AG04450 (cell line): ENCODE measurements around the gene TAS2R5. TPM values are rescaled to one million over a fixed set of nuclear protein-coding genes. Genes with fewer than 3 reads are reported as not detected.
"Not testable (repeated sequence)": the region's sequence is repeated elsewhere in the genome, so short reads cannot be mapped to it uniquely, and the experiment has no call there.

Experiments
- CTCF ChIA-PET: fragments of 300-600, 350-600 bp; formaldehyde crosslinking; extraction: SDS; loops from one replicate; lab custom pipeline; 2022; ENCODE audit warnings: antibody characterized with exemption, inconsistent platforms; lab: Charles Lee
- POLR2A ChIA-PET: fragments of 350-600 bp; formaldehyde crosslinking; extraction: SDS; loops from one replicate; lab custom pipeline; 2021; ENCODE audit warnings: antibody characterized with exemption, inconsistent platforms; lab: Yijun Ruan, JAX
- DNase-seq: peaks from one replicate; pipeline ENCODE4 v3.0.0-alpha.2; 2011; ENCODE audit warnings: low read depth, low spot score
- H3K27ac ChIP-seq: one replicate; pipeline ENCODE4 v1.5.1; 2012; ENCODE audit warnings: low read depth, low read length, control low read depth
- H3K27me3 ChIP-seq: one replicate; pipeline ENCODE4 v1.6.0; 2012; ENCODE audit warnings: low read length; ENCODE audit not compliant: control insufficient read depth, insufficient read depth
- H3K4me3 ChIP-seq: 2 replicates; pipeline ENCODE4 v1.5.1; 2011; ENCODE audit warnings: mild to moderate bottlenecking, low read depth, low read length, control low read depth
- H3K9me3 ChIP-seq: 2 replicates; pipeline ENCODE4 v1.5.1; 2012; ENCODE audit warnings: low read length; ENCODE audit not compliant: control insufficient read depth, insufficient read depth
- CTCF ChIP-seq: IDR thresholded peaks from 2 replicates; pipeline ENCODE4 v1.5.1; 2011; ENCODE audit warnings: low read depth, low read length, control low read depth, inconsistent platforms
- polyA plus RNA-seq: library from polyadenylated mRNA; depleted of rRNA; stranded (reverse); fragments of >200 nt; gene quantifications from 2 replicates; pipeline ENCODE4 v1.2.3, GENCODE V29; 2011

TAS2R5 gene
- polyA plus RNA-seq, 1 experiment: 0.81 TPM

DNA sequence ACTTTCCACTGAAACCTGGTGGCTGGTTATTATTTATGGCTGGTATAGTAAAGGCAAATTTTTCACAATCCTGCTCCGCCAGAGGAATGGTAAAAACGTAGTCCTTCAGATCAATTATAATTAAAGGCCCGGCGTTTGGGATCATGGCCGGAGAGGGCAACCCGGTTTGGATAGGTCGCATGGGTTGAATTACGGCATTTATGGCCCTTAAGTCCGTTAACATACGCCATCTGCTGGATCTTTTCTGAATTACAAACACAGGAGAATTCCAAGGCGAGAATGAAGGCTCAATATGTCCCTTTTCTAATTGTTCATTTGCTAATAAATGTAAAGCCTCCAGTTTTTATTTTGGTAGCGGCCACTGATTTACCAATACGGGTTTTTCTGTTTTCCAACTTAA lies 37.4 kb upstream of the TAS2R5 start:
- peak; percentile 21; the same call in 1 of the 2 replicates for TF ChIP-seq CTCF
- Histone ChIP-seq H3K27ac (no peak overlapping the region), H3K27me3 (no peaks in the 10 kb centered on the region), H3K9me3 (peaks cover 16% of the 10 kb centered on the region), H3K4me3 (no peak overlapping the region)
- CTCF ChIA-PET: no interaction called here
- POLR2A ChIA-PET: no interaction called here
- no peak for DNase-seq

- Histone ChIP-seq H3K9me3 (peaks cover 16% of the 10 kb centered on the region), H3K27ac (no peak overlapping the region), H3K27me3 (no peaks in the 10 kb centered on the region), H3K4me3 (no peak overlapping the region)
- CTCF ChIA-PET: interaction anchor here (1.2 kb wide), 1 partner anchor 31 kb away, joined by 8 read pairs; no protein-coding TSS in a partner anchor
- DNase-seq: no peak
- peak; percentile 40 for TF ChIP-seq CTCF
- POLR2A ChIA-PET: no interaction called here
Observed at GRCh38 chr7:141754939-141755338, 35.1 kb upstream of the TAS2R5 start.

DNA sequence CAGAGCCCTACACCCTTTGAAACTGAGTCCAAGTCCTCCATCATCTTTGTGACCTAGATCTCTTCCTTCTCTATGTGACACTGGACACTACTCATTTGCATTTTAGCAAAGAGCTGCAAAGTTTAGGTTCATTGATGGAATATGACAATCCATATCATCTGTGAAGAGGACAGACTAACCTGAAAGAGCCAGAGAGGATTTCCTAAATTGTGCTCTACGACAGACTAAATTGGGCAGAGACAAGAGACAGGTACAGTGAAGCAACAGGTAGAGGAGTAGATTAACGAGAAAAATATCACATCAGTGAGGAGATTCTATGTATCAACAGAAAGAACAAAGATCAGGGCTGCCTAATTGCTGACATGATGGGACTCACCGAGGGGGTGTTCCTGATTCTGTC lies 26.2 kb upstream of the TAS2R5 start, which contains the start of gene TAS2R3:
TAS2R3 (plus strand) TSS at position 301 of the 400 bp plus-strand sequence; CDS start at position 363, 62 bp downstream.
- Histone ChIP-seq H3K4me3 (no peak within 1 kb of the TSS), H3K27ac (no peak within 1 kb of the TSS), H3K9me3 (no peaks in the 10 kb centered on the region), H3K27me3 (no peaks in the 10 kb centered on the region)
- DNase-seq: no peak
- POLR2A ChIA-PET: no interaction called here
- TF ChIP-seq CTCF: no peak
- CTCF ChIA-PET: interaction anchor here (1.1 to 2.0 kb wide), 2 partner anchors 22 to 26 kb away, joined by 4 to 10 read pairs; partner anchors contain the start of gene SSBP1

GRCh38 chr7:141770083-141770583 lies 19.9 kb upstream of the TAS2R5 start:
- POLR2A ChIA-PET: not testable (repeated sequence)
- CTCF ChIA-PET: interaction anchor here (1.6 kb wide), 1 partner anchor 16 kb away, joined by 8 read pairs; no protein-coding TSS in a partner anchor

GRCh38 chr7:141776374-141776773 lies 13.6 kb upstream of the TAS2R5 start, which contains the start of gene TAS2R4:
TAS2R4 (plus strand) TSS chr7:141776674; CDS start chr7:141778489, 1,815 bp downstream.
- DNase-seq: no peak
- TF ChIP-seq CTCF: no peak
- no peaks in the 10 kb centered on the region for H3K9me3 ChIP-seq
- no peak within 1 kb of the TSS for H3K27ac ChIP-seq
- ChIA-PET CTCF (interaction anchor here (0.8 to 1.7 kb wide), 2 partner anchors 10 to 20 kb away, joined by 3 to 24 read pairs; no protein-coding TSS in a partner anchor), POLR2A (no interaction called here)
- no peaks in the 10 kb centered on the region for H3K27me3 ChIP-seq
- no peak within 1 kb of the TSS for H3K4me3 ChIP-seq

More at GRCh38 chr7:141770083-141770583, 19.9 kb upstream of the TAS2R5 start:
- not testable (repeated sequence) for H3K27ac ChIP-seq, H3K4me3 ChIP-seq, H3K27me3 ChIP-seq, H3K9me3 ChIP-seq, DNase-seq
